ENCODE data around the gene GNB5.

The GNB5 gene

DNA sequence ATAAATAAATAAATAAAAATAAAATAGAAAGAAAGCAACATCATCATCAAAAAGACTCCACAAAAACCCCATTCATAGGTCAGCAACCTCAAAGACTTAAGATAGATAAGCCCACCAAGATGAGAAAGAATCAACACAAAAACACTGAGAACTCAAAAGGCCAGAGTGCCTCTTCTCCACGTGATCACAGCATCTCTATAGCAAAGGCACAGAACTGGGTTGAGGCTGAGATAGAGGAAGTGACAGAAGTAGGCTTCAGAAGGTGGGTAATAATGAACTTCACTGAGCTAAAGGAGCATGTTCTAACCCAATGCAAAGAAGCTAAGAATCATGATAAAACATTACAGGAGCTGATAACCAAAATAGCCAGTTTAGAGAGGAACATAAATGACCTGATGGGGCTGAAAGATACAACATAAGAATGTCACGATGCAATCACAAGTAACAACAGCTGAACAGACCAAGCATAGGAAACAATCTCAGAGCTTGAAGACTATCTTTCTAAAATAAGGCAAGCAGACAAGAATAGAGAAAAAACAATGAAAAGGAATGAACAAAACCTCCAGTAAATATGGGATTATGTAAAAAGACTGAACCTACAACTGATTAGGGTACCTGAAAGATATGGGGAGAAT lies 26.4 kb downstream of the GNB5 start:
- DNase-seq = no peak

DNA sequence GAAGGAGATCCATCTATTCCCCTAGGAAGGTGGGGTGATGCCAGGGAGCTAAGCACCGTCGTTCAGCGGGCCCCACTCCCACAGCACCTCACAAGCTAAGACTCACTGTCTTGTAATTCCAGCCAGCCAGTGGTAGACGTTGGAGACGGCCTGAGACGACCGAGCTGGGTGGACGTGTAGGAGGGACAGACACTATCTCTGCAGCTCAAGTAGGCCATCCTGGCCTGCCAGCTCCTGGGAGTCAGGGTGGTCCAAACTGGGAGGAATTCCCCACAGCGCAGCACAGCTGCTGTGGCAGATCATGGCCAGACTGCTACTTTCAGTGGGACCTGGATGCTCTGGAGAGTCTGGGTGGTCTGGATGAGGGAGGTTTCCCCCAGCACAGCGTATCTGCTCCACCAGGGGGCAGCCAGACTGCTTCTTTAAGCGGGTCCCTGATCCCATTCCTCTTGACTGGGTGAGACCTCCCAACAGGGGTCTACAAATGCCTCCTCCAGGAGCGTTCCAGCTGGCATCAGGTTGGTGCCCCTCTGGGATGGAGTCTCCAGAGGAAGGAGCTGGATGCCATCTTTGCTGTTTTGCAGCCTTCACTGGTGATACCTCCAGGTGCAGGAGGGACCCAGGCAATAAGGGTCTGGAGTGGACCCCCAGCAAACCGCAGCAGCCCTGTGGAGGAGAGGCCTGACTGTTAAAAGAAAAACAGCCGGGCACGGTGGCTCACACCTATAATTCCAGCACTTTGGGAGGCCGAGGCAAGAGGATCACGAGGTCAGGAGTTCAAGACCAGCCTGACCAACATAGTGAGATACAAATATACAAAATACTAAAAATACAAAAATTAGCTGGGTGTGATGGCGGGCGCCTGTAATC lies 27.6 kb downstream of the GNB5 start:
- no peak for DNase-seq

DNA sequence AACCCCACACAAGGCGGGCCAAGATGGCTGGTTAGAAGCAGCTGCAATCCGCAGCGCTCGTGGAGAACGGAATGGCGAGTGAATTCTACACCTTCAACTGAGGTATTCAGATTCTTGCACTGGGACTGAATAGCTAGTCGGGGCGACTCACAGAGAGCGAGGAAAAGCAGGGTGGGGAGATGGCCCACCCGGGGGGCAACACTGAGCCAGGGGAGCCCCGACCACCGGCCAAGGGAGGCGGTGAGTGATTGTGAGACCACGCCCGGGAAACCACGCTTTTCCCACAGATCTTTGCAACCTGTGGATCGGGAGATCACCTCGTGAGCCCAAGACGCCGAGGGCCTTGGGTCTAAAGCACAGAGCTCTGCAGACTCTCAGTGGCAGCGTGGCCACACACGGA lies 28.3 kb downstream of the GNB5 start:
- DNase-seq = no peak

DNA sequence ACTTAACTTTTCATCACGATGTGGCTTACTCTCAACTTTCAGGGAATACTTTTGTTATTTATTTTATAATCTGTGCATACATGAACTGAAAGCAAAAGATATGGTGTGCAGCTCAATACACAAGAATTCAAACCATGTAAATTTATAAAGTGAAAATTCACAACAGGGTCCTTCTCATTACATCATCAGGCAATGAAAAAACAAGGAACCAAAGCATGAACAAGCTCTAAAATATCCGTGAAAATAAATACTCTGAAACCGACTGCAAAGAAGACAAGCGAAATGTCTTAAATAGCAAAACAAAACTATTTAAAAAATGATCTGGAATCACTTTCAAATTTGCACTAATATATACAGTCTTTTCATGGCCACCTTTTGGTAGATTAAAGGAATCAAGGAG lies 28.9 kb downstream of the GNB5 start:
- no peak for DNase-seq

DNA sequence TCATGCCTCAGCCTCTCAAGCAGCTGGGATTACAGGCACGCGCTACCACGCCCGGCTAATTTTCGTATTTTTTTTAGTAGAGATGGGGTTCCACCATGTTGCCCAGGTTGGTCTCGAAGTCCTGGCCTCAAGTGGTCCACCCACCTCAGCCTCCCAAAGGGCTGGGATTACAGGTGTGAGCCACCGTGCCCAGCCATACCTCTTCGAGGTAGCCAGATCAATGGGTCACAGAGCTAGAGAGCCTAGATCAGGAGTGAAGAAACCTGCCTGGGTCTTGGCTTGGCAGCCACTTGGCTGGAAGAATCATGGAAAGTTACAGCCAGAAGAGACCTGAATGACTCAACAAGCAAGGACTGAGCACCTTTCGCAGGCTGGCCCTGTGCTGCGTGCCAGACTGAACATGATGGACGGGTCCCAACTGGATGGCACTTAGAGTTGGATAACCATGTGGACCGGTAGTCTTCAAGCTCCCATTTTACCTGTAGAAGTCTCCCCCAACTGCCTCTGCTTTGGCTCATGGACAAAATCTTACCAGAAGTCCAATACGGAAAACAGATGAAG lies 29.7 kb downstream of the GNB5 start:
- DNase-seq = no peak

DNA sequence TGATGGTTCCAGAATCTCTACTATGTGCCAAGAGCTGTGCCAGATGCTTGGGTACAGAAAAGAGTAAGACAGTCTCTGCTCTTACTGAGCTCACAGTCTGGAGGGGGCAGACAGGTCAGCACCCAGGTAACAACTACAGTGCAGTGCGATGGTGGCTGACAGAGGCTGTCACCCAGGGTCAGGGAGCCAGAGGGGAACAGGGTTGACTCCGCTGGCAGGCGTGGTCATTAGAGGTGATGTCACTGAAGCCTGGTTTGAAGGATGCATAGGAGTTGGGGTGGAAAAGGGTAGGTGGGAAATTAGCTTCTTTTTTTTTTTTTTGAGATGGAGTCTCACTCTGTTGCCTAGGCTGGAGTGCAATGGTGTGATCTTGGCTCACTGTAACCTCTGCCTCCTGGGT lies 31.5 kb downstream of the GNB5 start:
- no peak for DNase-seq

DNA sequence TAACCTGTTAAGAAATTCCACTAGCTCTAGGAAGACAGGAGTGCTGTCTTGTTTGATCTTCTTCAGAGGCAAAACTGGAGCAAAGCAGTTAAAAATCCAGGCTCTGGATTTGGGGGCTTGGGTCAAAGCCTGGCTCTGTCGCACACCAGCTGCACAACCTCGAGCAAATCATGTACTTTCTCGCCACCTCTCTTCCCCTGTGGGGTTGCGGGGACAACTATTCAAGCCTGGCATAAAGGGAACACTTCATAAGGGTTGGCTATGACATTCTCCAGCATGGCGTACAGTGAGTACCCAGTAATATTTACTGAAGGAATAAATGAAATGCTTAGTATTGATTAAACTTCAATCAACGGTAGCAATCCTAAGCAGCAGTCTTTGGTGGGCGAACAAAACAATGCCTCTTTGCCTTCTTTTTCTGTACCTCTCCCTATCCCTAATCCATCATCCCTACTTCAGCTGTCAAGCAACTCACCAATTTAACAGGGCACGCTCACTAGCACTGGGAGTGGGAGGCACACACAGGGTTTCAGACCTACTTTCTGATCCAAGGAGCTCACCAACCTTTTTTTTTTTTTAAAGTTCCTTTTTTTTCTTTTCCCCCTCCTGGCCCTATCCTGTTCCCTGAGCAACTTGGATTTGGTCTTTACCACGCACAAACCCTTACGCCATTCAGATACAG lies 33.0 kb downstream of the GNB5 start:
- DNase-seq = no peak

DNA sequence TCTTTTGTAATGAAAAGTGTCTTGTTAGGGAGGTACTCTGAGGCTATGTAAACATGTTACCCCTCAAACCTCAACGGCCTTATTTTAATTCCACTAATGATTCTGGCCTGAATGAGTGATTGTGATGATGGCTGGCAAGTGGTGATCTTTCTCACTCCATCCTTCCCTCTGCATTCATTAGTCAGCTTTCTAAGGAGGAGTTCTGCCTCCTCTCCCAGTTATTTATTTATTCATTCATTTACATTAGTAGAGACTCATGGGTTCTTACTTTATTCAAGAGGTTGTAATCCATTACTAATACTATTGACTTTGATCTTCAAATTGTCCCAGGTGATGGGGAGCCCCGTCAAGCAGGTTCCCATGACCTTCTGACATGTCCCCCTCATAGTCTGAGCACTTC lies 35.3 kb downstream of the GNB5 start:
- no peak for DNase-seq

DNA sequence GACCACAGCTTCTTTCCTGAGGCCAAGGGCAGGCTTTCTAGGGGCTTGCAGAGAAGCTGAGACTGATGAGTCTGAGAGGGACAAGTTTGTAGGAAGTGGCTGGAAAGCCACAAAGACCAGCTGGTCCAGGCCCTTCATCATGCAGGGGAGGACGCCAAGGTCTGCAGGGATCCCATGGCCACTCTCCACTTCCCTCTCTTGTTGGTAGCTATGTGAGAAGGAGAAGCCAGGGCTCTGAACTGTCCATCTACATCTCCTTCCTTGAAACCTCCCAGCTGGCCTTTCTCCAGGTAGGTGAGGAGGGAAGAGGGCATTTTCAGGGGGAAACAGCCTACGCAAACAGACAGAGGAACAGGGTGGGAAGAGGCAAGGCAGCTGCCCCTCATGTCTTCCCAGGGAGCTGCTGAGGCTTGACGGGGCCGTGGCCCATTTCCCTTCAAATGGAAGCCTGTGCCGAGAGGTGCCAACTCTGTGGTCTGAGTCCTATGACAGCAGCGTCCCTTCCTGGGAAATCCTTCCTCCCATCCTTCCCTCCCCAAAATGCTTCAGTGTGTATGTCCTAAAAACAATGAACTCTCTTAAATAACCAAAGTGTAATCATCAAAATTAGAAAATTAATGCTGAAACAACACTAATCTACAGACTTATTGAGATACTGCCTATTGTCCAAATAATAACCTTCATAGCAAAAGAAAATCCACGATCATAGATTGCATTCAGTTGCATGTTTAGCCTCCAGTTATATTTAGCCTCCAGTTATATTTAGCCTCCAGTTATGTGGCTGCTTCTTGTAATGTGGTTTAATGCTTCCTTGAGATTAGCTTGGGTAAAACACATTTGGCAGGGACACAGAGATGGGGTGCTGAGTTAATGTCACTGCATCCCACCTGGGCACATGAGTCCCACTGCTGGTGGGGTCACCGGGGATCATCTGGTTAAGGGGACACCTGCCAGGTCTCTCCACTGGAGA lies 36.0 kb downstream of the GNB5 start:
- DNase-seq = no peak

DNA sequence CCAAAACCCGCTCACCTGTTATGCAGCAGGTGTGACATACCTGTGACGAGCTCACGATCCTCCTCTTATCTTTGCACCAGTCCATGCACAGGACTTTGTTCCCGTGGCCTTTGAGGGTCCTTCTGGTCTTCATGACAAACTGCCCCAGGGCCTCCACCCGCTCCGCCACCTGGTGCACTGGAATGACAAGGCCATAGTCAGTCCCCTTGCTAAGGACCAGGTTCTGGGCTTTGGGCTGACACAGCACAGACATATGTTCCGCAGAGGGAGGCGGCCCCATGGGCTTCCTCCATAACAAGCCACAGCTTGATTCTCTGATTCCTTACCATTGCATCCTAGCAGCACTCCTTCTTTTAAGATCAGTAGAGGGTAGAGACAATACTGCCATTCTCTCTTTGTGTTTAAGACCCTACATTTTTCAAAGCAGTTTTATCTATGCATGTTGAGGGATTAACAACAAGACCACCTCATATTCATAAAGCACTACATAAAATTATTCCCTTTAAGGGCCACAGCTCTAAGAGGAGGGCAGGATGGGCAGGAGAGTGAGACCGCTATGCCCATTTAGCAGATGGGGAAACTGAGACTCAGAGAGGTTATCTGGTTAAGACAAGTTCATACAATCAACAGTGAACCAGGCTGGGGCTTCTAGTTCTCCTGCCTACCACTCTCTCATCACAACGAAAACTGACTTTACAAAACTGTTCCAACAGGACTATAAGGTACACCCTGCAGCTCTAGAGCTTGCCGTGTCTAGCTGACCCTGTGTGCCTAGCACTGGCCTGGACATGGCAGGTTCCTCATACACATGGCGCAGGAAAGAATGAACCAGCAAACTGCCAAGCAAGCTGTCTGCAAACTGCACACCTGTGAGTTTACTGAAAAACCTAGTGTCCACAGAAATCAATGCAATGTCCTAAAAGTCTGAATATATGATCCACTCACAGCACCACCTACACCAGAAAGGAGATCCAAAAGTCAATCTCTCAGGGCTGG lies 37.0 kb downstream of the GNB5 start:
- DNase-seq = no peak

DNA sequence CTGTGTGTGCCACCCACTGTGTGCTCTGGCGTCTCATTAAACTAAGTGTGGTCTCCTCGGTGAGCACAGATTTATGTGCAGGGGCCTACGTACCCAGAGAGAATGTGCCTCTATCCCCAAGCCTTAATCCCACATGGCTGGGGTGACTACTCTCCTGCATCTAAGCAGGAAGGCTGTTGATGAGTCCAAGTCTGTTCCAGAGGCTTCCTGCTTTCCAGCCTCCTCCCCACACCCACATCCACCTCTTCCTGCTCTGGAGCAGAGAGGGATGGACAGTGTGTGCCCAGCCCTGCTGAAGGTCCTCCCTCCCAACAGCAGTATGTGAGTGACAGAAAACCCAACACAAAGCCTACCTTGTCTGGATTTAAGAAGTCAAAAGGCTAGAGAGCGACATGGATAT lies 39.8 kb downstream of the GNB5 start:
- no peak for DNase-seq

DNA sequence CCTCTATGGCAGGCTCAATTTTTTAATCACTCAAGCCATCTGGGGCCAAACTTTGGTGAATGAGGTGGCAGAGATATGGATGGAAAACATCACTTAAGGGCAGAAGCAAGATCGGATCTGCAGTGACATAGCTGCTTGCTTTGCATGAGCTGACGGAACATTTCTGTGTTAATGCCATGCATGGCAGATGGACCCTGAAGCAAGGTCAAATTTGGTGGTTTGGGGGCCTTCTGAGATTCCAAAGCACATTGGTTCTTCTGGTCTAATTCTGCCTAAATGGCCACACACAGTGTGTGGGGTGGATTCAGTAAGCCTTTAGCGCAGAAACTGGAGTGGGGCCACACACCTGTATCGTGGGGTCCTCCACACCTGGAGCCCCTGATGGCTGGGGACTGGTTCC lies 40.3 kb downstream of the GNB5 start:
- no peak for DNase-seq

DNA sequence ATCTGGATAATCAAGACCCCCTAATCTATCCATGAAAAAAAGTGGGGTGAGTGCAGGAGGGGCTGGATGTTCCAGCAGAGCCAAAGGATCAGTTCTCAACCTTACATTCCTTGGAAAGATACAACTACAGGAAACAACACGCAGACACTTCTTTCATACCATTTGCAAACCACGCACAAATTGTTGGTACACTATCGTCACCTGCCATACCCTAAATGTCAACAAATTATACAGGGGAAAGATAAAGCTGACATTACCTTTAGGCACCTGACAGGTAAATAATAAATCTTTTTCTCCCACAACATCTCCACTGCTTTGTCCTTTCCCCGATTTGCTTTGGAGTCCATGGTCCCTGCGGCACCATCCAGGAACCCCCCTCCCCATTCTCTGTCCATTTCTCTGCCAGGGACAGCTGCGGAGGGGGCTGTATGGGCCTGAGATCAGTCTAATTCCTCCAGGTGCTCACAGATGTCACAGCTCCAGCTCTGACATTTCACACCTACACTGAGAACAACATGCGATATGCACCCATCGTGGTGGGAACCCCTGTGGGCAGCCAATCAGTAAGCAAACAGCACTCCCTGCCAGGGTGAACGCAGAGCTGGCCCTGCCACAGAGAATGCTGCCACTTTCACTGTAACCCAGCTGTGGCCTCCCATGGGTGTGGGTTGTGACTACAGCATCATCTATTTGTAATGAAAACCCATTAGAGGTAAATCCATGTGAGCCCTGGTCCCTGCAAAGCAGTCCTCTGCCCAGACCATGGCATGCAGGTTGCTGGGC lies 41.0 kb downstream of the GNB5 start:
- DNase-seq = no peak

DNA sequence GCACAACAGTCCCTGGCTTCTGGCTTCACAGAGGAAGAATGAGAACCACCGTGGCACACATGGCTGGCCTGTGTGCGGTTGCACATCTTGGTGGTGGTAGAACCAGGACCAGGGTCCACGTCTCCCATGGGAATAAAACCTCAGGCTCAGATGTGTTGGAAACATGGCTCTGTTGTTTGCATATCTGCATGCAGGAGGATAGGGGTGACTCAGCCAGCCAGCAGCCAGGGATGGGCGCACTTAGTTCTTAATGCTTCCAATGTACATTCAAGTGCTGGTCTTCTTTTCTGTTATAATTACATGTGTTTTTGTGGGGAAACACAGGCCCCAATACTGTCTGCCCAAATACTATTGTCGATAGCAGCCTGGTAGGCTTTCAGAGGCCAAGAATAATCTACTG lies 42.8 kb downstream of the GNB5 start:
- DNase-seq = no peak

DNA sequence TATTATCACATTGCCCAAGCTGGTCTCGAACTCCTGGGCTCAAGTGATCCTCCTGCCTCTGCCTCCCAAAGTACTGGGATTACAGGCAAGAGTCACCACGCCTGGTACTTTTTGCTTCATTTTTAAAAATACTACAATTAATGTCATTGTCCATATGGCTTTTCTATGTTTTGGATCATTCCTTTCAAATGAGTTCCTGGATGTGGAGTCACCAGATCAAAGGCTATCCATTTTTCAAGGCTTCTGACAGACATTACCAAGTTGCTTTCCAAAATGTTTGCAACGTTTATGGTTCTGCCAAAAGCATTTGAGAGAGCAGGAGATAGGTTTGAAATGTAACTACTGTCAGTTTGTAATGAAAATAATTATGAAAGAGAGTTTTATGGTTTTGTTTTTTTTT lies 44.4 kb downstream of the GNB5 start:
- DNase-seq = no peak

DNA sequence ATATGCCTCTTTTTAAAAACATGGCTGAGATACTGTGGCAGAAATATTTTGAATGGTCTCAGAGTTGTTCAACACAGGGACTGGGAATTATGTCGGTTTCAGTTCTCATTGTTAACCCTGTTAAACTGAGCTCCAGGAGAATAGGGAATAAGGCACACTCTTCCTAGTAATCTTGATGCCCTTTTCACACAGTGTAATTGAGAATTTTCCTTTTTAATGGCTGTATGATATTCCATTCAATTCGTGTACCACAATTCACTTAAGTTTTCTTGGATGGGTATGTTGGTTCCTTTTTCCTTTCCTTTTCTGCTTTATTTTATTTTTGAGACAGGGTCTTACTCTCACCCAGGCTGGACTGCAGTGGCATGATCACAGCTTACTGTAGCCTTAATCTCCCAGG lies 44.9 kb downstream of the GNB5 start:
- DNase-seq = no peak

DNA sequence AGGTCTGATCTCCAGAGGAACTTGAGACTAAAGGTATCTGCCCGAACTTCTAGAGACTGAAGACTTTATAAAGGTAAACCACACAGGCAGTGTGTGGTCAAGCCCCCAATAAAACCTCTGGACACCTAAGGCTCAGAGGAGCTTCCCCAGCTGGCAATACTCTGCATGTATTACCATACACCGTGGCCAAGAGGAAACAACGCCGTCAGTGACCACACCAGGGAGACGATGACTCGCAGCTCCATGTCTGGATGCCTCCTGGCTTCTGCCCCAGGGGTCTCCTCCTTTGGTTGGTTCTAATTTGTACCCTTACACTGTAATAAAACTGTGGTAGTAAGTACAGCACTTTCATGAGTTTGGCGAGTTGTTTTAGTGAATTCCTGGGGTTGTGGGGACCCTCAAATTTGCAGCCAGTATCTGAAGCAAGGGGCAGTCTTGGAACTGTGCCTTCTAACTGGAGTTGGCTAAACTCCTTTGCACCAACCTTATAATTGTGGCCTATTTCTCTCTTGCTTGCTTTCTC lies 46.5 kb downstream of the GNB5 start:
- DNase-seq = peak; percentile 30

DNA sequence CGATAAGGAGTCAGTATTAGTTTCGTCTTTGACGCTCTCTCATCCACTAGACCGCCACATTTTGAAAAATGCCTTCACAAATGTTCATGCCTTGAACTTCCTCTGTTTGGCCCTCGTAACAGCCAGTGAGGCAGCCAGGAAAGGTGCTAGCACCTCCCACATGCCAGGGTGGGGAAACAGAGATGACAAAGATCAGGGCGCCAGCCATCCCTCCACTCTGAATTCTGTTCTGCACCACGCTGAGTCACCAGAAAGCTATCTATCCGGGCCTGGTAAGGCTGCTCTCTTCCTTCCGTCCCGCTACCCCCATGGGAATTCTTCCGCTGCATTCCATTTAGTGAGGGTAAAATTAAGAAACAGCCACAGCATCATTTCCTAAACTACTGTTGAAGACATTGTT lies 47.3 kb downstream of the GNB5 start:
- DNase-seq = peak; percentile 88

DNA sequence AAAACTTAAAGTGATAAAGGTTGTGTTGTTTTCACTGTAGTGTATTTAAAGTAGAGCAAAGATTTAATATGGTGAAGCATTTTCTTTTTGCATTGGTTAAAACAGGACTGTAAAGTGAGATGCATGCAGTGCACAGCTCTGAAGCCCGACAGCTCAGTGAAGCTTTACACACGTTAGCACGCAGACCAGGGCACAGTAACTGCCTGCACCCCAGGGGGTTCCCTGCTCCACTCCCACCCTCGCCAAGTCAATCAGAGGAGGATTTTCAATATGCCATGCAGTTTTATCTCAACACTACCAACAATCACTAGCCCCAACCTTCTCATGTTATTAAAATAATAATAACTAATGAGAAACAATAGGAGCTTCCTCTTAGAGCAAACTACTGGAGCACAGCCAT lies 50.5 kb downstream of the GNB5 start:
- no peak for DNase-seq

Measured in T1000 (cell line).